Stimulated activated CD4-positive, alpha-beta T cell treated with anti-CD3 and anti-CD28 coated beads, TNF-alpha, amount 100 ng/mL, for 48 hours (primary cell): Measurements from ENCODE around the gene DESI1.

Experiments
- DNase-seq, 3 donors: peaks; one replicate each; pipeline ENCODE4 v3.0.0-alpha.2; 2020; ENCODE audit warnings: low read depth in 3 of 3

The DESI1 gene

DNA sequence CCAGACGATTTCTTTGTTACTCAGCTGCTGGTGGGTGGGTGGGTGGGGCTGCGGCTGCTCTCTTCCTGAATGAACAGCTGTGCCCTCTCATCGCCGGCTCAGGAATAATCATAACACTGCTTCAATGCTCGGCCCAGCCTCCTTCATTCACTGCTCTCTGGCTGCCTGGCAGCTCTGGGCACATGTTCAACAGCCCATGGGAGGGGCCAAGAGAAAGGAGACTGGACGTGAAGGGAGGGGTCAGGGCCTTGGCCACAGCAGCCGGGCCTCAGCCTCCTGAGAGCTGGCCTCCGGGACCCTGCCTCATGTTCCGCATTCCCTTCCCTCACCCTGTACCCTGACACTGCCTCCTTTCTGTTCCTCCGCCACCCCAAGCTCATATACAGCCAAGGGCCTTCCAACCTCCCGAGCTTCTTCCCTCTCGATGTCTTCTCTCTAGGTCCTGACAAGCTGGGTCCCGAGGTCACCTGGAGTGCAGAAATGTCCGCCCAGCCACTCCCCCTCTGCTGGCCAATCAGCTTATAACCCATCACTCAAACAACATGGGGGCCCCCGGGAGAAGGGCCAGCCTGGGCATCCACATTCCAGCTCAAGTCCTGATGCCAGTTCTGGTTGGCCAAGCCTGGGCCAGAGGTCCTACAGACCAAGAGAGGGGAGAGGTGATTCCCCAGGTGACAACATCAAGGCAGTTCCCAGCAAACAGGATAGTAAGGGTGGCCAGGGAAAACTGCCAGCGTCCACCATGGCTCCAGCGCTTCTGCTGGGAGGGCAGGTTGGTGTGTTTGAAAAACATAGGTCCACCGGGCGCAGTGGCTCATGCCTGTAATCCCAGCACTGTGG lies 63.2 kb downstream of the DESI1 start:
- DNase-seq: no peak

DNA sequence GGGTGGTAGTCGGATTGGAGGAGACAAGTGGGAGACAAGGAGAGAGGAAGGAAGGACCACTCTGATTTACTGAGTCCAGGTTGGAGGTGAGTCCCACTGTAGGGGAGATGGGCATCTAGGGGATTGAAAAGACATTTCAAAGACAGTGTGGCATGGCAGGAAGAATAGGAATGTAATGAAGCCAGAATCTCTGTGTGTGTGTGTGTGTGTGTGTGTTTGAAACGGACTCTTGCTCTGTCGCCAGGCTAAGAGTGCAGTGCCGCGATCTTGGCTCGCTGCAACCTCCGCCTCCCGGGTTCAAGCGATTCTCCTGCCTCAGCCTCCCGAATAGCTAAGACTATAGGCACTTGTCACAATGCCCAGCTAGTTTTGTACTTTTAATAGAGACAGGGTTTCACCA lies 64.3 kb downstream of the DESI1 start:
- no peak for DNase-seq

DNA sequence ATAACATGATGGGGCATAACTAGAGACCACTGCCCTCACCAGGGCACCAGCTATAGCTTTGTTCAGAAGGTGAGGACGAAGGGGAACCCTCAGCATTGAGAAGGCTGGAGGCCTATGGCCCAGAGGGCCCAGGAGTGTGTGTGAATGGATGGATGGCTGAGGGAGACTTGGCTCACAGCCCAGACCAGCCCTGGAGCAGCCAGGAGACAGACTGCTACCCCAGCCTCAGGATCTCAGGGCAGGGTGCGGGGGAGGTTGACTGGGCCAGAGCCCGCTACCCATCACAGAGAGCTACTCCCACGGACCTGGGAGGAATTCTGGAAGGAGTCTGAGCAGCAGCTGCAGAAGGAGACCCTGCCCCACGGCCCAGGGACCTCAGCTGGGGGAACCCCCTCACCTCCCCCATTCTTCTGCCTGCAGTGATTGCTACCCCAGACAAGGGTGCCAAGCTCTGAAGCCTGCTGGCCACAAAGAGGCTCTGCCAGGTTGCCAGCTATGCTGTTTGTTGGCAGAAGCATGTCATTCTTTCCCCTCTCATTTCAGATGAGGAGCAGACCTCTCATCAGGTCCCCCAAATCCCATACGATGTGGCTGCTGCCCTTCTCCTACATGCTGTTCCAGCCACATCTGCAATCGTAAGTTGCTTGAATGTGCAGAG lies 65.4 kb downstream of the DESI1 start:
- no peak for DNase-seq

DNA sequence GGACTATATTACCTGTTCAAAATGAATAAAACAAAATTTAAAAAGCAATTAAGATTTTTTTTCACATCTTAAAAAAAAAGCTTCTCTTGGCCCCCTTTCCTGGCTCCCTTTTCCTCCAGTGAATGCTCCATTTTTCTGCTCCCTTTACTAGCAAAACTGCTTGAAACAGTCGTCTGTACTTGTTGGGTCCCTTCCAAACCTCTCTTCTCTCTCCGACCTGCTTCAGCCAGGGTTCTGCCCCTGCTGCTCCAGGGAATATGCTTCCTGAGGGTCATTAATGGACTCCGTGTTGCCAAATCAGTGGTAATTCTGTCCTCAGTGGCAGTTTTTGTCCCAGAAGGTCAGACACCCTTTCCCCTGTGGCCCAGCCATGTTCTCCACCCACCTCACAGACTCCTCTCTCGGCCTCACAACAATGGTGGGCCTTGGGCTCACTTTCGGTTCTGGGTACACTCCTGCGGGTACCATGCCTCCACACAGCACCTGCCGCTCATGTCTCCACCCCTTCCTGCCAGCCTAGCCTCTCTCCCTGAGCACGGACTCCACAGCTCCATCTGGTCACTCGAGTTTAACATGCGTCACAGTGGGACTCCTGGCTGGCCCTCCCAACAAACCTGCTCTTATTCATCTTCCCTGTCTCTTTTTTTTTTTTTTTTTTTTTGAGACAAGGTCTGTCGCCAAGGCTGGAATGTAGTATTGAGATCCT lies 68.8 kb downstream of the DESI1 start:
- no peak for DNase-seq

DNA sequence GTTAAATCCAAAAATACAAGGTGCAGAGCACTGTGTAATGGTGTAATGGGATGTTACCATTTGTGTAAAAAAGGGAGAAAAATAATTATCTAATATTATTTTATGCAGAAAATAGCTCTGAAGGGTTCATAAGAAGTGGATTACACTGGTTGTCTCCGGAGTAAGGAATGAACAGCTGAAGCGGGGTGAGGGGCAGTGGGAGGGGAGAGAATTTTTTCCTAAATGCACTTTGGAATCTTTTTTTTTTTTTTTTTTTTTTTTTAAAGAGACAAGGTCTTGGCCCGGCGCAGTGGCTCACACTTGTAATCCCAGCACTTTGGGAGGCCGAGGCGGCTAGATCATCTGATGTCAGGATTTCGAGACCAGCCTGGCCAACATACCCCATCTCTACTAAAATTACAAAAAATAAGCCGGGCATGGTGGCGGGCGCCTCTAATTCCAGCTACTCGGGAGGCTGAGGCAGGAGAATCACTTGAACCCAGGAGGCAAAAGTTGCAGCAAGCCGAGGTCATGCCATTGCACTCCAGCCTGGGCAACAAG lies 69.8 kb downstream of the DESI1 start:
- DNase-seq: no peak

DNA sequence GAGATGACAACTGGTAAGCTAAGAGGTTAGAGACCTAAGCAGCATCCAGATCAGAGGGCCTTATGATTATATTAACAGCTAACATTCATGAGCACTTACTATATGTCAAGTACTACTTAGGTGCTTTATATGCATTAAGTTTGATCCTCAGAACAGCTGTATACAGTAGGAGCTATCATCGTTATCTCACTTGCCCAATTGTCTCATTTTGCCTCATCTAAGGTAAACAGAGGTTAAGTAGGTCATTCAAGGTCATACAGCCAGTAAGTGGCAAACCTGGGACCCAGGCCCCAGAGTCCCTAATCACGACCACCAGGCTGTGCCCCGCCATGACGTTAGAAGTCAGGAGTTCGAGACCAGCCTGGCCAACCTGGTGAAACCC lies 72.0 kb downstream of the DESI1 start:
- no peak for DNase-seq
